A549 (cell line): ENCODE data around the gene MEGF6.

Experiments used
- CTCF ChIP-seq: fragments of >200 bp; sonication (Bioruptor Twin); formaldehyde crosslinking; IDR thresholded peaks from 3 replicates; pipeline ENCODE4 v1.5.1; 2016
- EP300 ChIP-seq, 2 experiments: fragments of >200 bp; sonication (Bioruptor Twin); formaldehyde crosslinking; IDR thresholded peaks; 2 replicates in 1 of 2; 3 replicates in 1 of 2; pipeline ENCODE4 v1.6.1; 2016 to 2017
- FOXS1 ChIP-seq: fragments of 250-450 bp; sonication (Bioruptor Pico); IDR thresholded peaks from 2 replicates; pipeline ENCODE4 v1.5.0; 2020; ENCODE audit warnings: mild to moderate bottlenecking, moderate library complexity
- MAFK ChIP-seq: fragments of 450-650 bp; IDR thresholded peaks from 2 replicates; pipeline ENCODE4 v1.6.1; 2014; ENCODE audit not compliant: partially characterized antibody
- TP53 ChIP-seq: fragments of 250-450 bp; sonication (Bioruptor Pico); IDR thresholded peaks from 2 replicates; pipeline ENCODE4 v1.5.0; 2021; ENCODE audit warnings: mild to moderate bottlenecking, moderate library complexity
- TF ChIP-seq, protein P1 (sequence below): IDR thresholded peaks from 2 replicates; pipeline ENCODE4 v1.6.1; 2012
- TF ChIP-seq, protein P2 (sequence below): fragments of 200-600 bp; sonication (generic); IDR thresholded peaks from 2 replicates; pipeline ENCODE4 v1.6.1; 2016; ENCODE audit warnings: antibody characterized with exemption, mild to moderate bottlenecking, moderate library complexity

DNA sequence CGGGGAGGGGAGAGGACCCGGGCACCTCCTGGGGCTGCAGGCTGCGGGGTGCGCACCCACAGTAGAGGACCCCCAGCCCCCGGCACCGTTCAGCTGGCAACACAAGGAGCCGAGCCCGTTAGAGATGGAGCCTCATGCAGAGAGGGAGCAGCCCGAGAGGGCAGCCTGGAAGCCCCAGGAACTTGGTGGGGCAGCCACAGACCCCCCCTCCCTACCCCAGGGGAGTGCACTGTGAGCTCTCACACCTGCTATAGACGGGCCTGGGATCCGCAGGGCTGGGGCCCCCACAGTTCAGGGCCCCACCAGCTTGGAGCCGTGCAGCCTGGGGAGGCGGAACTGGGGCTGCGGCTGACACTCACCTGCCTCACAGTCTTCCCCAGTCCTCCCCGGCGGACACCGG is 109.9 kb downstream of the MEGF6 start:
- no peak for TF ChIP-seq CTCF
- no peak for TF ChIP-seq FOXS1 (CRISPR knock-in tag)
- no peak for TF ChIP-seq EP300 (IDR thresholded peaks at IDR 0.05)
- no peak for TF ChIP-seq TP53 (CRISPR knock-in tag)
- no peak for TF ChIP-seq MAFK
- TF ChIP-seq, protein P1, sequence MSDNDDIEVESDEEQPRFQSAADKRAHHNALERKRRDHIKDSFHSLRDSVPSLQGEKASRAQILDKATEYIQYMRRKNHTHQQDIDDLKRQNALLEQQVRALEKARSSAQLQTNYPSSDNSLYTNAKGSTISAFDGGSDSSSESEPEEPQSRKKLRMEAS, result no peak
- TF ChIP-seq, protein P2, sequence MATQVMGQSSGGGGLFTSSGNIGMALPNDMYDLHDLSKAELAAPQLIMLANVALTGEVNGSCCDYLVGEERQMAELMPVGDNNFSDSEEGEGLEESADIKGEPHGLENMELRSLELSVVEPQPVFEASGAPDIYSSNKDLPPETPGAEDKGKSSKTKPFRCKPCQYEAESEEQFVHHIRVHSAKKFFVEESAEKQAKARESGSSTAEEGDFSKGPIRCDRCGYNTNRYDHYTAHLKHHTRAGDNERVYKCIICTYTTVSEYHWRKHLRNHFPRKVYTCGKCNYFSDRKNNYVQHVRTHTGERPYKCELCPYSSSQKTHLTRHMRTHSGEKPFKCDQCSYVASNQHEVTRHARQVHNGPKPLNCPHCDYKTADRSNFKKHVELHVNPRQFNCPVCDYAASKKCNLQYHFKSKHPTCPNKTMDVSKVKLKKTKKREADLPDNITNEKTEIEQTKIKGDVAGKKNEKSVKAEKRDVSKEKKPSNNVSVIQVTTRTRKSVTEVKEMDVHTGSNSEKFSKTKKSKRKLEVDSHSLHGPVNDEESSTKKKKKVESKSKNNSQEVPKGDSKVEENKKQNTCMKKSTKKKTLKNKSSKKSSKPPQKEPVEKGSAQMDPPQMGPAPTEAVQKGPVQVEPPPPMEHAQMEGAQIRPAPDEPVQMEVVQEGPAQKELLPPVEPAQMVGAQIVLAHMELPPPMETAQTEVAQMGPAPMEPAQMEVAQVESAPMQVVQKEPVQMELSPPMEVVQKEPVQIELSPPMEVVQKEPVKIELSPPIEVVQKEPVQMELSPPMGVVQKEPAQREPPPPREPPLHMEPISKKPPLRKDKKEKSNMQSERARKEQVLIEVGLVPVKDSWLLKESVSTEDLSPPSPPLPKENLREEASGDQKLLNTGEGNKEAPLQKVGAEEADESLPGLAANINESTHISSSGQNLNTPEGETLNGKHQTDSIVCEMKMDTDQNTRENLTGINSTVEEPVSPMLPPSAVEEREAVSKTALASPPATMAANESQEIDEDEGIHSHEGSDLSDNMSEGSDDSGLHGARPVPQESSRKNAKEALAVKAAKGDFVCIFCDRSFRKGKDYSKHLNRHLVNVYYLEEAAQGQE, result no peak
